ENCODE results near the gene ARL8A. TPM values are rescaled to one million over a fixed set of nuclear protein-coding genes. Genes with fewer than 3 reads are reported as not detected.

Gene ARL8A
- total and polyA plus RNA-seq, 10 donors = 16.2 to 104 (median 47.6) TPM

DNA sequence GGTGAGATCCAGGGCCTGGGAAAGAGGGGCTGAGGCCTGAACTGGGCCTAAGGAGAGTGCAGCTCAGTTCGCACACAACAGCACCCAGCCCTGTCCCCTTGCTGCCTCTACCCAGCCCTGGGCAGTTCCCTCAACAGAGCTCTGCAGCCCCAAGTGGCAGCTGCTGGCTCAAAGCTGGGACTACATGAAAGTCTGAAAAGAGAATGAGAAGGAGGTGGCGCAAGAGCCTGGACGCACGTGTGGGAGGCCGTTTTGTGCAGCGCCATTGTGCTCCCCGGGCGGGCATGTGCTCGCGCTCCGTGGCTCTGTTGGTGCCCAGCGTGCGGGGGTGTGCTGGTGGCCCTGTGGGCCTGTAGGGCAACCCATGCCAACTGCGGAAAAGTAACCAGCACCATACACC lies 11.5 kb downstream of the ARL8A start:
- Histone ChIP-seq H3K36me3 (peaks cover 5 to 66% (median 61%) of the 10 kb centered on the region in 6 donors), H3K4me1 (peaks cover 0 to 70% (median 24%) of the 10 kb centered on the region in 6 donors), H3K27ac (peak overlapping the region in 7 of 8 donors; percentile 53 to 74 (median 68)), H3K4me3 (no peak overlapping the region), H3K27me3 (replicated peaks in 1 of 7) (no peaks in the 10 kb centered on the region), H3K9me3 (no peaks in the 10 kb centered on the region)
- intact Hi-C loops (cut with DNase I; ENCODE audit: low total_unique reads) = no loop called here
- TF ChIP-seq, protein P1, sequence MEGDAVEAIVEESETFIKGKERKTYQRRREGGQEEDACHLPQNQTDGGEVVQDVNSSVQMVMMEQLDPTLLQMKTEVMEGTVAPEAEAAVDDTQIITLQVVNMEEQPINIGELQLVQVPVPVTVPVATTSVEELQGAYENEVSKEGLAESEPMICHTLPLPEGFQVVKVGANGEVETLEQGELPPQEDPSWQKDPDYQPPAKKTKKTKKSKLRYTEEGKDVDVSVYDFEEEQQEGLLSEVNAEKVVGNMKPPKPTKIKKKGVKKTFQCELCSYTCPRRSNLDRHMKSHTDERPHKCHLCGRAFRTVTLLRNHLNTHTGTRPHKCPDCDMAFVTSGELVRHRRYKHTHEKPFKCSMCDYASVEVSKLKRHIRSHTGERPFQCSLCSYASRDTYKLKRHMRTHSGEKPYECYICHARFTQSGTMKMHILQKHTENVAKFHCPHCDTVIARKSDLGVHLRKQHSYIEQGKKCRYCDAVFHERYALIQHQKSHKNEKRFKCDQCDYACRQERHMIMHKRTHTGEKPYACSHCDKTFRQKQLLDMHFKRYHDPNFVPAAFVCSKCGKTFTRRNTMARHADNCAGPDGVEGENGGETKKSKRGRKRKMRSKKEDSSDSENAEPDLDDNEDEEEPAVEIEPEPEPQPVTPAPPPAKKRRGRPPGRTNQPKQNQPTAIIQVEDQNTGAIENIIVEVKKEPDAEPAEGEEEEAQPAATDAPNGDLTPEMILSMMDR (IDR thresholded peaks at IDR 0.05 in 8 of 11, conservative IDR thresholded peaks at IDR 0.05 in 3 of 11) = no peak
- TF ChIP-seq POLR2AphosphoS5 (IDR thresholded peaks at IDR 0.05) (no peak), POLR2A (IDR thresholded peaks at IDR 0.05) (no peak)
- DNase-seq = no peak
- 64 to 84% (median 71%) methylated on average over 13 to 14 of the region's 14 CpGs for WGBS, 5 donors

DNA sequence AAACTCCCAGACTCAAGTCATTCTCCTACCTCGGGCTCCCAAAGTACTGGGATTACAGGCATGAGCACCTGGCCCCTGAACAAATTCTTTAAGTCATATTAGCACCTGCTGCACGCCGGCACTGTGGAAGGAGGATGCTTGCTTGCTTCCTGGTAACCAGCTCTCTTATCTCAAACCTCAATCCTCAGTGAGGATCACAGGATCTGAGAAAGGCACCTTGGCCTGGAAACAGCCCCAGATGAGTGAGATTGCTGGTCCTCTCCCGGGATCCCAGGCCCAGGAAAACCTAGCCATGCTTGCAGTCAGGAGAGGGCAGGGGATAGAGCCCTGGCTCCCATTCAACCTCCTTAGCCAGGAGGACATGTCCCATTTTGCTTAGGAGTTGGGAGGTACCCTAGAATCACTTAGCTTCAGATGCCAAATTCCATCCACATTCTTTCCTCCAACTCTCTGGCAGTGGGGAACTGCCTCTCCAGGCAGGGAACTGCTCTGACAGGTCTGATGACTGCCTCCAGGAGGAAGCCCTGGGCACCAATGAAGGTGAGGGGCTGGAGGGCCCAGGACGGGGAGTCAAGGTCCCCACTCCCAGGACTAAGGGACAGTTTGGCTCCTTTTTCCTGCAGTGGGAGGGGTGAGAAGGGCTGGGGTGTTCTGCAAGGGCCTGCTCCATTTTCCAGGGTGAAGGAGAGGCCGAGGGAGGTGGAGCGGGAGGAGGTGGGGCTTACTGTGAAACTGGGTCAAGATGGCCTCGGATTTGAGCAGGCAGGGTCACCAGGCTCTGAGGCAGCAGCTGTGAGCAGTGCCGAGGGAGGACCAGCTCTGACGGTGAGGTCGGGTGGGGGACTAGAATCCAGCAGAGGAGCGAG lies 12.3 kb downstream of the ARL8A start:
- 73 to 86% (median 80%) methylated on average over 12 of the region's 12 CpGs for WGBS, 5 donors
- Histone ChIP-seq H3K36me3 (peaks cover 5 to 58% (median 53%) of the 10 kb centered on the region in 6 donors), H3K27ac (peak overlapping the region in 7 of 8 donors; percentile 53 to 74 (median 68)), H3K27me3 (replicated peaks in 1 of 7) (no peaks in the 10 kb centered on the region), H3K4me3 (no peak overlapping the region), H3K4me1 (peaks cover 0 to 64% (median 24%) of the 10 kb centered on the region in 6 donors), H3K9me3 (no peaks in the 10 kb centered on the region)
- peak in 2 of 3 donors; percentile 45 to 59 for TF ChIP-seq POLR2AphosphoS5 (IDR thresholded peaks at IDR 0.05)
- no peak for TF ChIP-seq POLR2A (IDR thresholded peaks at IDR 0.05)
- no peak for DNase-seq
- intact Hi-C loops (cut with DNase I; ENCODE audit: low total_unique reads) = no loop called here

DNA sequence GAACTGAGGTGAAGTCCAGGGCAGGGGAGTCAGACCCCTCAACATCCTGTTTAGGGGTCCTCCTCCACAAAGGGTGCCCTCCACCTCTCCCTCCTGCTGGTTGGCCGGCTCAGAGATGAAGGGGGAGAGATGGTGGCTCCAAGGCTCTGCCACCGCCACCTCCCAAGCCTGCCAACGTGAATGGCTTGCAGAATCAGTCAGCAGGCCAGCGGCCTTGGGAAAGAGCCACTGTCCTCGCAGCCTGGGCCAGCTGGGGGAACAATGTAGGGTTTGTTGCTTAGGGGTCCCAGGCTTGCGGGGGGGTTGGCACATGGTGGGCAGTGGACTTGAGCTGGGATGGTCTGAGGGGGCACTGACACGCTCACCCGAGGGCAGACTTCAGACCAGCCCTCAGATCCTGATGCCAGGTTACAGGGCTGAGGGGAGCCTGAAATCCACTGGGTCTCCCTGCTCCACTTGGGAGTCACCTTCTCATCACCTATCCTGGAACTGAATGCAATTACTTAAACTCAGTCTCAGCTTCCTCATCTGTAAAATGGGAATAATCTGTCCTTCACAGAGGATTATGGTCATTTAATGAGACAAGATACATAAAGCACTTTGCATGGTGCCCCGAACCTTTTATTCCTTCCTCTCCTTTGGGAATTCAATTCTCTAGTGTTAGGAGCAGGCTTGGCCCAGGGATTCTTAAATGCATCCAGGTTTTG lies 13.6 kb downstream of the ARL8A start:
- Histone ChIP-seq H3K27me3 (replicated peaks in 1 of 7) (peaks cover 0 to 9% (median 0%) of the 10 kb centered on the region in 7 donors), H3K9me3 (no peaks in the 10 kb centered on the region), H3K4me3 (no peak overlapping the region), H3K36me3 (peaks cover 5 to 46% (median 41%) of the 10 kb centered on the region in 6 donors), H3K27ac (peak overlapping the region in 4 of 8 donors; percentile 14 to 20 (median 15)), H3K4me1 (peaks cover 0 to 60% (median 24%) of the 10 kb centered on the region in 6 donors)
- WGBS, 5 donors = 61 to 74% (median 67%) methylated on average over 6 to 9 of the region's 9 CpGs
- DNase-seq = no peak
- peak; percentile 20 to 70 (median 29) for TF ChIP-seq POLR2AphosphoS5 (IDR thresholded peaks at IDR 0.05)
- TF ChIP-seq, protein P1 (IDR thresholded peaks at IDR 0.05 in 8 of 11, conservative IDR thresholded peaks at IDR 0.05 in 3 of 11) = no peak
- intact Hi-C loops (cut with DNase I; ENCODE audit: low total_unique reads) = no loop called here

DNA sequence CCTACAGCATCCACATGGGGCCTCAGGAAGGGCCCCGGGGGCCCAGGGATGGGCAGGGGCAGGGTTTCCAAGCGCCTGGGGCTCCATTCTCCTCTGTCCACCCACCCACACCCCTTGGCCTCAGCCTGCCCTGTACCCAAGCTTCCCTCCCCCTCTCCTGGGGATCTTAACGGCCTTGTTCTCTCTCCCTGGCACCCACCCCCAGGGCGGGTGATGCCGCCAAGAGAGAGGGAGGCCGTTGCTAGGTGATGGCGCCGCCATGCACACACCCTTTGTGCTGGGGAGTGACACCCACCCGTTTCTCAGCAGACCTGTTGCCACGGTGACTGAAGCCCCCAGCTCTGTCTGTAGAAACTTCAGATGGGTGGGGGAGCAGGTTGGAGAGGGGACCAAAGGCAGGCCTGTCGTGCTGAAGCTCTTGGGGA lies 14.2 kb downstream of the ARL8A start:
- Histone ChIP-seq H3K27ac (peak overlapping the region in 3 of 8 donors; percentile 14 to 16 (median 14)), H3K36me3 (peaks cover 5 to 39% (median 35%) of the 10 kb centered on the region in 6 donors), H3K4me3 (no peak overlapping the region), H3K4me1 (peaks cover 0 to 53% (median 21%) of the 10 kb centered on the region in 6 donors), H3K9me3 (no peaks in the 10 kb centered on the region), H3K27me3 (replicated peaks in 1 of 7) (peaks cover 0 to 9% (median 0%) of the 10 kb centered on the region in 7 donors)
- peak; percentile 13 to 66 (median 41) for TF ChIP-seq POLR2AphosphoS5 (IDR thresholded peaks at IDR 0.05)
- no peak for TF ChIP-seq POLR2A (IDR thresholded peaks at IDR 0.05)
- TF ChIP-seq, protein P1 (IDR thresholded peaks at IDR 0.05 in 8 of 11, conservative IDR thresholded peaks at IDR 0.05 in 3 of 11) = no peak
- intact Hi-C loops (cut with DNase I; ENCODE audit: low total_unique reads) = no loop called here
- DNase-seq = no peak
- 54 to 68% (median 56%) methylated on average over 10 to 11 of the region's 11 CpGs for WGBS, 5 donors
